Prostate gland (tissue), 2 donors: ENCODE results near the gene HDAC4.

ENCODE experiments used
- CTCF ChIP-seq, 4 experiments: fragments of 200-600 bp in 2 of 4; fragments of 450-650 bp in 2 of 4; sonication (generic) in 2 of 4; IDR thresholded peaks; 1 replicate in 3 of 4; 2 replicates in 1 of 4; pipeline ENCODE4 v1.5.1; 2016 to 2019; ENCODE audit warnings: antibody characterized with exemption in 4 of 4, mild to moderate bottlenecking in 2 of 4, moderate library complexity in 2 of 4
- POLR2A ChIP-seq: fragments of 450-650 bp; IDR thresholded peaks from one replicate; pipeline ENCODE4 v1.6.1; 2016; ENCODE audit warnings: antibody characterized with exemption, mild to moderate bottlenecking

GRCh38 chr2:239005586-239005985 lies 395.2 kb downstream of the HDAC4 start:
- TF ChIP-seq CTCF (IDR thresholded peaks at IDR 0.05) (no peak), POLR2A (no peak)
